Parathyroid adenoma (tissue), 2 donors: ENCODE data around the gene INO80E.

ENCODE experiments used
- H2AFZ ChIP-seq: fragments of 300-600 bp; sonication (generic); one replicate; pipeline ENCODE4 v1.7.0; 2017; ENCODE audit warnings: antibody characterized with exemption, mild to moderate bottlenecking
- H3K27ac ChIP-seq: fragments of 300-600 bp; sonication (generic); one replicate; pipeline ENCODE4 v1.7.0; 2017
- H3K27me3 ChIP-seq: fragments of 300-600 bp; sonication (generic); one replicate; pipeline ENCODE4 v1.7.0; 2017; ENCODE audit warnings: low read length; ENCODE audit not compliant: control insufficient read depth, insufficient read depth
- H3K36me3 ChIP-seq: fragments of 300-600 bp; sonication (generic); one replicate; pipeline ENCODE4 v1.7.0; 2017; ENCODE audit warnings: low read length; ENCODE audit not compliant: control insufficient read depth, insufficient read depth
- H3K4me1 ChIP-seq: fragments of 300-600 bp; sonication (generic); one replicate; pipeline ENCODE4 v1.7.0; 2017; ENCODE audit warnings: control low read depth
- H3K4me2 ChIP-seq: fragments of 300-600 bp; sonication (generic); one replicate; pipeline ENCODE4 v1.7.0; 2017; ENCODE audit warnings: low read length
- H3K4me3 ChIP-seq: fragments of 300-600 bp; sonication (generic); one replicate; pipeline ENCODE4 v1.7.0; 2017; ENCODE audit warnings: low read depth, low read length
- H3K79me2 ChIP-seq: fragments of 300-600 bp; sonication (generic); one replicate; pipeline ENCODE4 v1.7.0; 2017; ENCODE audit warnings: control low read depth
- H3K9ac ChIP-seq: fragments of 300-600 bp; sonication (generic); one replicate; pipeline ENCODE4 v1.7.0; 2017; ENCODE audit warnings: mild to moderate bottlenecking
- H3K9me3 ChIP-seq: fragments of 300-600 bp; sonication (generic); one replicate; pipeline ENCODE4 v1.7.0; 2017; ENCODE audit warnings: low read length; ENCODE audit not compliant: control insufficient read depth
- CTCF ChIP-seq: fragments of 300-600 bp; sonication (generic); IDR thresholded peaks from one replicate; pipeline ENCODE4 v1.7.0; 2017; ENCODE audit warnings: antibody characterized with exemption, mild to moderate bottlenecking
- donor health status: primary hyperparathyroidism.

INO80E gene

GRCh38 chr16:29987371-29988085, 8.5 kb upstream of the INO80E start:
- Histone ChIP-seq H3K9me3 (no peaks in the 10 kb centered on the region), H3K4me3 (no peak overlapping the region), H3K4me2 (no peak overlapping the region), H3K9ac (no peak overlapping the region), H3K27me3 (no peaks in the 10 kb centered on the region), H3K79me2 (no peaks in the 10 kb centered on the region), H3K27ac (no peak overlapping the region), H2AFZ (no peak overlapping the region), H3K36me3 (no peaks in the 10 kb centered on the region), H3K4me1 (no peaks in the 10 kb centered on the region)
- TF ChIP-seq CTCF: no peak

GRCh38 chr16:29988346-29989075, 7.5 kb upstream of the INO80E start:
- Histone ChIP-seq H3K27me3 (no peaks in the 10 kb centered on the region), H3K9me3 (no peaks in the 10 kb centered on the region), H3K27ac (no peak overlapping the region), H3K79me2 (no peaks in the 10 kb centered on the region), H2AFZ (no peak overlapping the region), H3K36me3 (no peaks in the 10 kb centered on the region), H3K4me2 (no peak overlapping the region), H3K4me3 (no peak overlapping the region), H3K9ac (no peak overlapping the region), H3K4me1 (no peaks in the 10 kb centered on the region)
- TF ChIP-seq CTCF: no peak

GRCh38 chr16:29989111-29989858, 6.8 kb upstream of the INO80E start:
- no peaks in the 10 kb centered on the region for H3K27me3 ChIP-seq
- H3K27ac ChIP-seq: no peak overlapping the region
- no peak overlapping the region for H2AFZ ChIP-seq
- no peaks in the 10 kb centered on the region for H3K79me2 ChIP-seq
- H3K4me1 ChIP-seq: no peaks in the 10 kb centered on the region
- H3K9me3 ChIP-seq: no peaks in the 10 kb centered on the region
- H3K9ac ChIP-seq: no peak overlapping the region
- H3K4me3 ChIP-seq: no peak overlapping the region
- no peak overlapping the region for H3K4me2 ChIP-seq
- no peaks in the 10 kb centered on the region for H3K36me3 ChIP-seq
- TF ChIP-seq CTCF: no peak

GRCh38 chr16:29990034-29990433, 6.0 kb upstream of the INO80E start:
- Histone ChIP-seq H2AFZ (no peak overlapping the region), H3K4me1 (peaks cover 6% of the 10 kb centered on the region), H3K36me3 (no peaks in the 10 kb centered on the region), H3K27ac (no peak overlapping the region), H3K4me2 (no peak overlapping the region), H3K9ac (no peak overlapping the region), H3K9me3 (no peaks in the 10 kb centered on the region), H3K79me2 (no peaks in the 10 kb centered on the region), H3K4me3 (no peak overlapping the region), H3K27me3 (no peaks in the 10 kb centered on the region)
- no peak for TF ChIP-seq CTCF
